Measurements from ENCODE around the gene FUT3. TPM values are rescaled to one million over a fixed set of nuclear protein-coding genes. Genes with fewer than 3 reads are reported as not detected.

FUT3 gene
- total RNA-seq, 1 experiment from 2014 or later = 0.34 TPM

DNA sequence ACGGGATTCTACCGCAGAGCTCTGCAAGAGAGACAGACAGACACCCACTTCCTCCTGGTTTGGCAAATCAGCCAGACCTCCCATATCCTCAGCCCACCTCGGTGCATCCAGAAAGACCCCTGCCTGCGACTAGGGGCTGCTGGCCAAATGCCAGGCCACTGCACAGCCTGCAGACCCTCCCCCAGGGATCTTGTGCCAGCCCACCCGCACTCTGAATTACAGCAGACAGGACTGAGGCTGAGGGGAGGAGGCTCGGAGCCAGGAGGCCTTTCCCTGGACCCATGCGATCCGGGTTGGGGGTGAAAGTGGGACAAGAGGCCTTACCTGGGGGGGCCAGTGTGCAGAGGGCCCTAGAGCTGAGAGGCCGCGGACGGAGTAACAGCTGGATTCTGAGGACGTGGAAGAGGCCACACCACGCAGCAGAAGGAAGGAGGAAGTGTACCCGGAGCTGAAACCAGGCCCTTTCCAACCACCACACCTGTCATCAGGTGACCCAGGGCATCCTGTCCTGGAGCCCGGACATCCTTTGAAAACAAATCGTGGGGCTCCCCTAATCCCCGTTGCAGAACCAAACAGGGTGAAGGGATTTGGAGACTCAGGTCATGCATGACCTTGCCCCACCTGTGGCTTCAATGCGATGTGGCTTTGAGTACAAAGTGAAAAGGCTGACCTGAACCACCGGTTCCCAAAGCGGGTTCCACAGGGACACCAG lies 12.7 kb downstream of the FUT3 start:
- CTCF ChIA-PET = no interaction called here
- no peaks in the 10 kb centered on the region for H3K9me3 Mint-ChIP-seq (ENCODE audit: unreplicated experiment)

DNA sequence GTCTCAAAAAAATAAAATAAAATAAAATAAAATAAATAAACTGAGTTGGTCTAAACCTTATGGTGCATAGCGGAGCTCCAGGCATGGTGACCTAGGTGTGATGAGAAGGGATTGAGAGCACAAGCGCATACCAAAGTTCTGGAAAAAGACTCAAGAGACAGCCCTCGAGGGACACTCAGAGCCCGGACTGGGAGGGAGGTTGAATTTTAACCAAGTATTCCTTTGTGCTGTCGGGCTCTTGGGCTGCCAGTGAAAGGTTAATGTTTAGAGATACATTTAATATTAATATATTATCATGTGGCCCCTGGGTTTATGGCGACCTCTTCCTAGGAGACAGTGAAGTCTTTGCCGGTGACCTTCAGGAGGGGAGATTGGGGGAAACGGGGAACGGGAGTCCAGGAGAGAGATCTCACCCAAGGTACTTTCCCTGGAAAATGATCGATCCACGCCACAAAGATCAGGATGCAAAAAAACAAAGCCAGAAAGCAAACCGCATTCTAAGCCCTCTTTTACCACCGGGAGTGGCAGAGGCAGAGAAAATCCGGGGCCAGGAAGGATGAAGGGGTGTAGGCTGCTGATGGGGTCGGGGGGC lies 13.4 kb downstream of the FUT3 start:
- TF ChIP-seq, protein P1, sequence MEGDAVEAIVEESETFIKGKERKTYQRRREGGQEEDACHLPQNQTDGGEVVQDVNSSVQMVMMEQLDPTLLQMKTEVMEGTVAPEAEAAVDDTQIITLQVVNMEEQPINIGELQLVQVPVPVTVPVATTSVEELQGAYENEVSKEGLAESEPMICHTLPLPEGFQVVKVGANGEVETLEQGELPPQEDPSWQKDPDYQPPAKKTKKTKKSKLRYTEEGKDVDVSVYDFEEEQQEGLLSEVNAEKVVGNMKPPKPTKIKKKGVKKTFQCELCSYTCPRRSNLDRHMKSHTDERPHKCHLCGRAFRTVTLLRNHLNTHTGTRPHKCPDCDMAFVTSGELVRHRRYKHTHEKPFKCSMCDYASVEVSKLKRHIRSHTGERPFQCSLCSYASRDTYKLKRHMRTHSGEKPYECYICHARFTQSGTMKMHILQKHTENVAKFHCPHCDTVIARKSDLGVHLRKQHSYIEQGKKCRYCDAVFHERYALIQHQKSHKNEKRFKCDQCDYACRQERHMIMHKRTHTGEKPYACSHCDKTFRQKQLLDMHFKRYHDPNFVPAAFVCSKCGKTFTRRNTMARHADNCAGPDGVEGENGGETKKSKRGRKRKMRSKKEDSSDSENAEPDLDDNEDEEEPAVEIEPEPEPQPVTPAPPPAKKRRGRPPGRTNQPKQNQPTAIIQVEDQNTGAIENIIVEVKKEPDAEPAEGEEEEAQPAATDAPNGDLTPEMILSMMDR (IDR thresholded peaks at IDR 0.05; ENCODE audit: insufficient read depth in 1 of 2, low read depth in 1 of 2, low read length in 1 of 2, severe bottlenecking in 1 of 2, unreplicated experiment in 1 of 2) = no peak
- no peaks in the 10 kb centered on the region for H3K27me3 ChIP-seq (replicated peaks; ENCODE audit: control insufficient read depth, insufficient read depth, low read length)
- H3K4me1 Mint-ChIP-seq (ENCODE audit: low read depth, unreplicated experiment) = no peaks in the 10 kb centered on the region
- H3K27me3 Mint-ChIP-seq (ENCODE audit: insufficient read depth, unreplicated experiment) = no peaks in the 10 kb centered on the region
- intact Hi-C loops (cut with micrococcal nuclease; ENCODE audit: unreplicated experiment) = no loop called here
- ChIA-PET POLR2A (no interaction called here), CTCF (no interaction called here)
- no peaks in the 10 kb centered on the region for H3K36me3 Mint-ChIP-seq (ENCODE audit: insufficient read depth, unreplicated experiment)
- no peaks in the 10 kb centered on the region for H3K4me1 ChIP-seq
- no peak overlapping the region for H3K4me3 Mint-ChIP-seq (ENCODE audit: unreplicated experiment)
- no peaks in the 10 kb centered on the region for H3K9me3 Mint-ChIP-seq (ENCODE audit: unreplicated experiment)
- no peaks in the 10 kb centered on the region for H3K36me3 ChIP-seq (ENCODE audit: control insufficient read depth, insufficient read depth, low read length)
- H3K27ac Mint-ChIP-seq (ENCODE audit: unreplicated experiment) = no peak overlapping the region
- no peak overlapping the region for H3K4me3 ChIP-seq (ENCODE audit: low read depth, low read length)
- no TSS peak for BruUV-seq (replicated peaks)
- no peak for DNase-seq
- no peaks in the 10 kb centered on the region for H3K9me3 ChIP-seq

More for the DNA sequence above, 12.7 kb downstream of the FUT3 start:
- Mint-ChIP-seq H3K4me1 (ENCODE audit: low read depth, unreplicated experiment) (no peaks in the 10 kb centered on the region), H3K27ac (ENCODE audit: unreplicated experiment) (no peak overlapping the region), H3K27me3 (ENCODE audit: insufficient read depth, unreplicated experiment) (no peaks in the 10 kb centered on the region), H3K36me3 (ENCODE audit: insufficient read depth, unreplicated experiment) (no peaks in the 10 kb centered on the region), H3K4me3 (ENCODE audit: unreplicated experiment) (no peak overlapping the region)
- Histone ChIP-seq H3K36me3 (ENCODE audit: control insufficient read depth, insufficient read depth, low read length) (no peaks in the 10 kb centered on the region), H3K9me3 (no peaks in the 10 kb centered on the region), H3K4me1 (no peaks in the 10 kb centered on the region), H3K4me3 (ENCODE audit: low read depth, low read length) (no peak overlapping the region), H3K27me3 (replicated peaks; ENCODE audit: control insufficient read depth, insufficient read depth, low read length) (no peaks in the 10 kb centered on the region)
- intact Hi-C loops (cut with micrococcal nuclease; ENCODE audit: unreplicated experiment) = no loop called here
- POLR2A ChIA-PET = no interaction called here
- DNase-seq = no peak
- BruUV-seq (replicated peaks) = no TSS peak
- TF ChIP-seq, protein P1 (IDR thresholded peaks at IDR 0.05; ENCODE audit: insufficient read depth in 1 of 2, low read depth in 1 of 2, low read length in 1 of 2, severe bottlenecking in 1 of 2, unreplicated experiment in 1 of 2) = no peak

DNA sequence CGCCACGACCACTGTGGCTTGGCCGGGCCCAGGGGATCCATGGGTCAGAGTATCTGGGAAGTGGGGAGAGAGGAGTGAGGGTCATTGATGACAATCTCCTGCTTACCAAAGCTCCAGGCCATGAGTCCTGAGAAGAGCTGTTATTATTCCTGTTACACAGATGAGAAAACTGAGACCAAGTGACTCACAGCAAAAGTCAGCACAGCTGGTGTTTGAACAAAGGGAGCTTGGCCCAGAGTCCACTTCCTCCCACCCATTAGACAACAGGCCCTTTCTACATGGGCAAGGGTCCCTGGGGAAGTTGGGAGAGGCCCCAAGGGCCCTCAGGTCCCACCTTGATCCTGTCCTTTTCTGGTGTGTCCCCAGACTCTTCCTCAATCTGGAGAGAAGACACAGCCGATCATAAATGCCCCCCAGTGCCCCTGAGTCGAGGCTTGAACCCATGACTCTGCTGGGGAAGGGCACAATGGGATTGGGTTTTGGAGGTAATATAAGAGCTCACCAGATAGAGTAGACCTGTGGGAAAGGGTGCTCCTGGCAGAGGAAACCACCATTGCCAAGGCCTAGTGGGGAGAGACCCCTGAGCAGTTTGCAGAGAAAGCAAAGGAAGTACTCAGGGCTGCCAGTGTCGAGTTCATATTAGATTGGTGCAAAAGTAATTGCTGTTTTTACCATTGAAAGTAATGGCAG lies 18.6 kb downstream of the FUT3 start:
- no TSS peak for BruUV-seq (replicated peaks)
- intact Hi-C loops (cut with micrococcal nuclease; ENCODE audit: unreplicated experiment) = no loop called here
- H3K4me1 Mint-ChIP-seq (ENCODE audit: low read depth, unreplicated experiment) = no peaks in the 10 kb centered on the region
- no peaks in the 10 kb centered on the region for H3K27me3 Mint-ChIP-seq (ENCODE audit: insufficient read depth, unreplicated experiment)
- no peak overlapping the region for H3K4me3 ChIP-seq (ENCODE audit: low read depth, low read length)
- peaks cover 12% of the 10 kb centered on the region for H3K36me3 Mint-ChIP-seq (ENCODE audit: insufficient read depth, unreplicated experiment)
- TF ChIP-seq, protein P1 (IDR thresholded peaks at IDR 0.05; ENCODE audit: insufficient read depth in 1 of 2, low read depth in 1 of 2, low read length in 1 of 2, severe bottlenecking in 1 of 2, unreplicated experiment in 1 of 2) = no peak
- H3K9me3 Mint-ChIP-seq (ENCODE audit: unreplicated experiment) = no peaks in the 10 kb centered on the region
- no peaks in the 10 kb centered on the region for H3K27me3 ChIP-seq (replicated peaks; ENCODE audit: control insufficient read depth, insufficient read depth, low read length)
- no peaks in the 10 kb centered on the region for H3K9me3 ChIP-seq
- DNase-seq = no peak
- H3K27ac Mint-ChIP-seq (ENCODE audit: unreplicated experiment) = no peak overlapping the region
- ChIA-PET CTCF (no interaction called here), POLR2A (no interaction called here)
- H3K36me3 ChIP-seq (ENCODE audit: control insufficient read depth, insufficient read depth, low read length) = no peaks in the 10 kb centered on the region
- no peaks in the 10 kb centered on the region for H3K4me1 ChIP-seq
- no peak overlapping the region for H3K4me3 Mint-ChIP-seq (ENCODE audit: unreplicated experiment)

All from Caco-2 (cell line).